GM12875 (cell line): ENCODE results near the gene GDPGP1.
"Not testable (repeated sequence)": the region's sequence is repeated elsewhere in the genome, so short reads cannot be mapped to it uniquely, and the experiment has no call there.

ENCODE experiments used
- H3K4me3 ChIP-seq: one replicate; pipeline ENCODE4 v1.5.1; 2011; ENCODE audit warnings: low read depth, low read length, control low read depth
- TF ChIP-seq, protein P1 (sequence below): IDR thresholded peaks from 2 replicates; pipeline ENCODE4 v1.5.1; 2011; ENCODE audit warnings: low read depth, mild to moderate bottlenecking, control low read depth, inconsistent platforms, low read length, moderate library complexity, borderline replicate concordance; ENCODE audit not compliant: insufficient read depth

GDPGP1 gene

GRCh38 chr15:90293040-90293810 lies 59.2 kb downstream of the GDPGP1 start:
- H3K4me3 ChIP-seq, result not testable (repeated sequence)
- TF ChIP-seq, protein P1, sequence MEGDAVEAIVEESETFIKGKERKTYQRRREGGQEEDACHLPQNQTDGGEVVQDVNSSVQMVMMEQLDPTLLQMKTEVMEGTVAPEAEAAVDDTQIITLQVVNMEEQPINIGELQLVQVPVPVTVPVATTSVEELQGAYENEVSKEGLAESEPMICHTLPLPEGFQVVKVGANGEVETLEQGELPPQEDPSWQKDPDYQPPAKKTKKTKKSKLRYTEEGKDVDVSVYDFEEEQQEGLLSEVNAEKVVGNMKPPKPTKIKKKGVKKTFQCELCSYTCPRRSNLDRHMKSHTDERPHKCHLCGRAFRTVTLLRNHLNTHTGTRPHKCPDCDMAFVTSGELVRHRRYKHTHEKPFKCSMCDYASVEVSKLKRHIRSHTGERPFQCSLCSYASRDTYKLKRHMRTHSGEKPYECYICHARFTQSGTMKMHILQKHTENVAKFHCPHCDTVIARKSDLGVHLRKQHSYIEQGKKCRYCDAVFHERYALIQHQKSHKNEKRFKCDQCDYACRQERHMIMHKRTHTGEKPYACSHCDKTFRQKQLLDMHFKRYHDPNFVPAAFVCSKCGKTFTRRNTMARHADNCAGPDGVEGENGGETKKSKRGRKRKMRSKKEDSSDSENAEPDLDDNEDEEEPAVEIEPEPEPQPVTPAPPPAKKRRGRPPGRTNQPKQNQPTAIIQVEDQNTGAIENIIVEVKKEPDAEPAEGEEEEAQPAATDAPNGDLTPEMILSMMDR, result peak; percentile 91

DNA sequence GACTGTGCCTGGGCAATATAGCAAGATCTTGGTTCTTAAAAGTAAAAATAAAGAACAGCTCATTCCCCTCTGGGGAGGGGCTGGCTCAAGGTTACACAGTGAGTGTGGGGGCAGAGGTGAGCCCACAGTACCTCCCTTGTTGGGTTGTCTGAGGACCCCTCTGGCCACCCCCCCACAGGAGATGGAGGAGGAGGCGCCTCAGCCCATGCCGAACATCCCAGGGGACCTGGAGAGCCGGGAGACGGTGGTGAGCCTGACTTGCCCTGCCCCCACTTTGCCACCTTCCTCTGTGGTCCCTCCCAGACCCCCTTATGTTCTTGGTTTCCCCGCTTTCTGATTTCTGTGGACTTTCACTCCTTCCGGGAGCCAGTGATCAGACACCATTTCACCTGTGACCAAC lies 60.1 kb downstream of the GDPGP1 start:
- no peak overlapping the region for H3K4me3 ChIP-seq
- TF ChIP-seq, protein P1, result no peak

- H3K4me3 ChIP-seq, result no peak overlapping the region
- TF ChIP-seq, protein P1, result no peak
These were observed 60.7 kb downstream of the GDPGP1 start for GRCh38 chr15:90294601-90295269.

DNA sequence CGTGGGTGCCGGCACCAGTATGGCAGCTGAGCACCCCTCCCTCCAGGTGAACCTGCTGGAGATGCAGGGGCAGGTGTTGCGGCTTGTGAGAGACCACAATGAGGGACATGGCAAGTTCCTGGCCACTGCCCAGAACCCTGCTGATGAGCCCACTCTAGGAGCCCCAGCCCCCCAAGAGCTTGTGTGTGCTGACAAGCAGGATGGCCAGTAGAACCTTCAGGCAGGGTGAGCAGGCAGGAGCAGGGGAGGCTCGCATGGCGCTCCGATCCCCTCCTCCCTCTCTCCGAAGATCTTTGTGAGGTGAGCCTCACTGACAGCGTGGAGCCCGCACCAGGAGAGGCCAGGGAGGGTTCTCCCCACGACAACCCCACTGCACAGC lies 61.2 kb downstream of the GDPGP1 start:
- H3K4me3 ChIP-seq, result no peak overlapping the region
- TF ChIP-seq, protein P1, result no peak
